ENCODE data around the gene FBL.

- TF ChIP-seq CTCF (conservative IDR thresholded peaks at IDR 0.05; ENCODE audit: low read length) (no peak), EZH2phosphoT487 (IDR thresholded peaks at IDR 0.05; ENCODE audit: borderline replicate concordance, low read depth, low read length) (no peak)
These were observed 1.0 kb downstream of the FBL start for GRCh38 chr19:39845172-39845571.
